Measurements from ENCODE around the gene ZNF300.

DNA sequence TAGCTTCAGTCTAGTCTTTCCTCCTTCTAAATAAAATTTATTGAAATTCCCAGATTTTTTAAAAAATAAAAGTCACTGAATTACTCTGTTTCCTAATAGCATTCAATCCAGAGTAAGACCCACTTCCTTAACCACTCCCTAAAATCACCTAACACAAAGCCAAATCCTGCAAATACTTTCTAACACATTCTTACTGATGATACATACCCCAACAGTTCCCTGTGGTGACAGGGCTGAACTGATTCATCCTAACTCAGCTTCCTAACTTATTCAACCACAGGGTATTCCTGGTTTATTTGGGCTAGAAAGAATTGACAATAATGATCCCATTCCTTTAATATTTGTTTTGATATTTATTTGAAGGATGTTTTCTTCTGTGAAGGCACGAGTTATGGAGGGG lies 40.7 kb upstream of the ZNF300 start:
- no peak for TF ChIP-seq CTCF (IDR thresholded peaks at IDR 0.05)
- no peak for TF ChIP-seq POLR2AphosphoS5 (IDR thresholded peaks at IDR 0.05)
- TF ChIP-seq POLR2A (IDR thresholded peaks at IDR 0.05) = no peak
- no peak for TF ChIP-seq EP300 (IDR thresholded peaks at IDR 0.05)

Data from sigmoid colon (tissue), 4 donors.